Mucosa of gallbladder (tissue), 1 donor: ENCODE results near the gene NBPF11. TPM values are rescaled to one million over a fixed set of nuclear protein-coding genes. Genes with fewer than 3 reads are reported as not detected.

Source experiments
- total RNA-seq: library from RNA; stranded (reverse); gene quantifications from one replicate; pipeline ENCODE4 v1.2.1, GENCODE V29; 2021
- donor health status: DM: no; HTN: no; CAD: no.

The NBPF11 gene
- total RNA-seq, 1 donor from 2014 or later, result 11.4 TPM

Other genes starting within 250 kb of the NBPF11 start
- not detected for gene GJA8, start 249.5 kb downstream of the NBPF11 start, total RNA-seq
- gene GPR89B, start 223.9 kb downstream of the NBPF11 start, total RNA-seq, result 12.6 TPM